Activated effector memory CD4-positive, alpha-beta T cell treated with anti-CD3 and anti-CD28 coated beads, Interleukin-2, amount 50 U/mL, for 16 hours (primary cell): Measurements from ENCODE around the gene TSNAX.
A peak's percentile ranks its signal among the peaks of the same experiment; 100 is the strongest.

Experiments
- DNase-seq: peaks from one replicate; pipeline ENCODE4 v3.0.0-alpha.2; 2020

The TSNAX gene

GRCh38 chr1:231519166-231519565 is 9.3 kb upstream of the TSNAX start:
- DNase-seq, result no peak

GRCh38 chr1:231522038-231522437 is 6.4 kb upstream of the TSNAX start:
- DNase-seq, result no peak

- DNase-seq, result no peak
These were observed 5.4 kb upstream of the TSNAX start for GRCh38 chr1:231522931-231523642.

GRCh38 chr1:231523816-231524215 is 4.7 kb upstream of the TSNAX start:
- no peak for DNase-seq

GRCh38 chr1:231526536-231526935 is 1.9 kb upstream of the TSNAX start:
- DNase-seq, result no peak

- peak; percentile 63 for DNase-seq
These were observed 790 bp upstream of the TSNAX start for GRCh38 chr1:231527586-231528171.

DNA sequence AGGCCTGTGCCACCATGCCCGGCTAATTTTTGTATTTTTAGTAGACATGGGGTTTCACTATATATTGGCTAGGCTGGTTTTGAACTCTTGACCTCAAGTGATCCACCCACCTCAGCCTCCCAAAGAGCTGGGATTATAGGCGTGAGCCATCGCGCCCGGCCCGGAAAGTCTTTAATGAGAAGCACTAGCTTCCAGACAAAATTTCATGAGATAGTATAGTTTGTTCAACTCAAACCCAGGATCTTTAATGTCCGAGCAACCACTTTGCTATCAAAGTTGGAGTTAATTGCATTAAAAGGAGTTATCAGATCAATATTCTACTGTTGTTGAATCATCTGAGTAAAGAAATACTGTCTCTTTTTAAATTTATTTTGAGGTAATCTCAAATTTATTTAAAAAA is 4.8 kb downstream of the TSNAX start:
- no peak for DNase-seq

DNA sequence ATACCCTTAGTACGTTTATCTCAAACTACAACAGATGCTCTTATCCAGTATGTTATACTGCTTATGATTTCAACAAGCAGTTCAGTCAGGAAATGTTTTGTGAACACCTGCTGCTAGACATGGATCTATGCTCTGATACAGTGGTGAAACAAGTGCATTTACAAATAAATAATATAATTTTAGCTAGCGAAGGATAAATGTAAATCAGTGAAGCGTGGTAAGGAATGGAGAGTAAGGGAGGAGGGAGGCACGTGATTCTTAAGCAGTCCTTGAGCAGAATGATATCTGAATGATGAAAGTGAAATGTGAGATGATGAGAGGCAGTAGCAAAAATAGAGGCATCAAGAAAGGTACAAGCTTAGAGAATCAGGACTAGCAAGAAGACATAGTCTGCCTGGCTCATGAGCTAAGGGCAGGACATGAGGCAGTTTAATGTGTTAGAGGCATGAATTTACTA is 6.3 kb downstream of the TSNAX start:
- no peak for DNase-seq

- DNase-seq, result no peak
These were observed 7.6 kb downstream of the TSNAX start for GRCh38 chr1:231536099-231536498.

GRCh38 chr1:231540847-231541246 is 12.4 kb downstream of the TSNAX start:
- DNase-seq, result no peak

DNA sequence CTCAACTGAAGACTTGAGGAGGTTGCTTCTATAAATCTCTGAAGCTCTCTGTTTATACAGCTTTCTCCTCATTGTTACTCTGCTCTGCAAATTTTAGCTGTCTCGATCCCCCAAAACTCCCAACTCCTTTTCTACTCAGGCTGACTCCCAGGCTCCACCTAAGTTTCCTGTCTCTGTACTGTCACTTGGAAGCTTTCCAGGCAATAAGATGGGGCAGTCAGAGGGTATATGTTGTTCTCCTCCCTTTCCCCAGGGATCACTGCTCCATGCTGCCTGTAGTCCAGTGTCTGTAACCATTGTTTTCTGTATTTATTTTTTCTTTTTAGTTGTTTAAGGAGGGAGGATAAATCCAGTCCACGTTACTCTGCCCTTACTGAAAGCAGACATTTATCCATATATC is 13.4 kb downstream of the TSNAX start:
- no peak for DNase-seq

- DNase-seq, result no peak
These were observed 16.6 kb downstream of the TSNAX start for GRCh38 chr1:231544943-231545592.

DNA sequence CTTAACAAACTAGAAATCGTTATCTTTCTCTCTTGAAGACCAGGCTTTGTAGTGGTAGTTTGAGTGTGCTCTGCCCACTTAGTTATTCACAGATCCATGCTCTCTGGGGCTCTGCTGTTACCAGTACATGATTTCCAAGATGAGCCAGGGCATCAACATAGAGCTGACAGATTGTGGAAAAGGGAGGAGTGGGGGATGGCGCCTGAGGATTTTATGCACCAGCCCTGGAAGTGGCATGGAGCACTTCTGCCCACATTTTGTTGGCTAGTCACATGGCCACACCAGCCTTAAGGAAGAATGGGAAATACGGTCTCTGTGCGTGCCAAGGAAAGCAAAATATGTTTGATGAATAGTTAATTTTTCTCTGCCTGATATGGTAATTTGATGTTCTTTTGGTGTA is 18.2 kb downstream of the TSNAX start:
- DNase-seq, result no peak

- no peak for DNase-seq
These were observed 21.4 kb downstream of the TSNAX start for GRCh38 chr1:231549733-231550447.

DNA sequence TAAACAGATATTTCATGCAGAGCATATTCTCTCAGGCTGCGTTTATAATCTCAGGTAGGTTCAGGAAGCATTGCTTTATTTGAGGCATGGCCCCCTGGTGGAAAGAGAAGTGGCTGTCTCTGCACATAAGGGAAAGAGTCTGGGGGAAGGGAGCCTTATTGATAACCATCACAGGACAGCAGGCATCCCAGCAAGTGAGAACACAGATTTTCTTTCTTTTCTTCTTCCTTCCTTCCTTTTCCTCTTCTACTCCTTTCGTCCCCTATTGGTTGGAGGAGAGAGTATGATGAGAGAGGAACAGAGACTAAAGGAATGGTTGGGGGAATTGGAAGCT is 21.9 kb downstream of the TSNAX start:
- no peak for DNase-seq

DNA sequence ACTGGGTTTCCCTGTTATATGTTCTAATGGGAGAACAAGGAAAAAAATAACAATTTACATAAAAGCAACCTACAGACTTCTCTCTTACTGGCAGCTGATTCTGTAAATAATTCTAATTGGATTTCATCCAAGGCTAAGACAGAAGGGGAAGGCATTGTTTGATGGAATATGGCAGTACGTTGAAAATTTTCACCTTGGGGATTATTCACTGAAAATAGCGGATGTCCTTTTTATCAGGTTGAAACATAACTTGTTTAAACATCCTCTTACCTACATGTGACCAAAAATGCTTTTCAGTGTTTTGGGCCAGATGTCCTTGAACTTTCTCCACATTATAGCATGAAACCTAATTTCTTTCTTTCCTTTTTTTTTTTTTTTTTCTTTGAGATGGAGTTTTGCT is 24.9 kb downstream of the TSNAX start:
- no peak for DNase-seq

GRCh38 chr1:231554969-231555368 is 26.5 kb downstream of the TSNAX start:
- no peak for DNase-seq

GRCh38 chr1:231557411-231557810 is 28.9 kb downstream of the TSNAX start:
- no peak for DNase-seq

GRCh38 chr1:231557898-231558707 is 29.6 kb downstream of the TSNAX start:
- DNase-seq, result no peak

DNA sequence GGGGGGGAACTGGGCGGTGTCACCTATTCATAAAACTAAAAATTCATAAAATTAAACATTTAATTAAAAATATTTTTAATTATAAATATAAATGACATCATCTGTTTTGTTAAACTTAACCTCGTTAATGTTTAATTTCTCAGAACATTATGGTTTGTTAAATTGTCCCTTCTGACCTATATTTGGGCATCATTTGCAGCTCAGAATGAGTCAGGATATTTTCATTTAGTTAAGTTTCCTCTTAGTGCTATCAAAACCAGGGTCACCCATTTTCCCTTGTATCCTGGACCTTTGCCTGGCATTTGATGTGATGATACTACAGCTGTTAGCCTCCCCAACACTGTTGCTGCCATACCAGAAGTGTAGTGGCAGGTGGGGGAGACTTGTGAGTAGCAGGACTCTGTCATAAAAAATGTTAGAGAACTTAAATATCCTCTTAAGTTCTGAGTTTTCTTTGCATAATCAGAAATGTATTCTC is 30.3 kb downstream of the TSNAX start:
- DNase-seq, result no peak

- no peak for DNase-seq
These were observed 33.3 kb downstream of the TSNAX start for GRCh38 chr1:231561647-231562383.

DNA sequence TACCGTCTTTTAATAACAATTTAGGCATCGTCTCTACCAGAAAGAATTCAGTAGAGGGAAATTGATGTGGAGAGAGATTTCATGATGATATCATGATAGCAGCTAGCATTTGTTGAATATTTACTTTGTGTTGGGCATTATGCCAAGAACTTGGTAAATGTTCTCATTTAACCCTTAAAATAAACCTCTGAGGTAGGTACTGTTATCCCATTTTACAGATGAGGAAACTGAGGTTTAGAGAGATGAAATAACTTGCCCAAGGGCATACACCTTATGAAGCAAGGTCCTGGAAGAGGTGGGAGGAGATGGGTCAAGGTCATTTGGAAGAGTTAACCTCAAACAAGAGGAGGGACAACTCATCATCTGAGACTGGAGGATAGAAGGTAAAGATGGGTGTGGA is 34.8 kb downstream of the TSNAX start:
- DNase-seq, result no peak
